Natural killer cell (primary cell): ENCODE measurements around the gene RASGRF2. TPM values are rescaled to one million over a fixed set of nuclear protein-coding genes. Genes with fewer than 3 reads are reported as not detected.
A peak's percentile ranks its signal among the peaks of the same experiment; 100 is the strongest.

Experiments
- ATAC-seq, 3 donors: fragments of 150-1000 bp in 2 of 3; fragments of 200-7000 bp in 1 of 3; cut with Tn5 transposase; 1 replicate in 1 of 3; 2 replicates in 2 of 3; pipeline ENCODE4 v1.10.0; 2021; ENCODE audit warnings: mild to moderate bottlenecking in 2 of 3, moderate library complexity in 2 of 3
- DNase-seq, 2 donors: peaks; one replicate each; pipeline versions ENCODE4 v3.0.0 to v3.0.0-alpha.2; 2013 to 2021; ENCODE audit warnings: mixed read lengths in 1 of 2
- H3K27ac ChIP-seq: one replicate; pipeline ENCODE4 v1.5.1; 2013; ENCODE audit warnings: mild to moderate bottlenecking, low read length
- H3K27me3 ChIP-seq: one replicate; pipeline ENCODE4 v1.6.1; 2013; ENCODE audit warnings: low read length; ENCODE audit not compliant: control insufficient read depth, insufficient read depth
- H3K36me3 ChIP-seq: one replicate; pipeline ENCODE4 v1.6.1; 2013; ENCODE audit warnings: low read length; ENCODE audit not compliant: control insufficient read depth, insufficient read depth
- H3K4me1 ChIP-seq: one replicate; pipeline ENCODE4 v1.6.1; 2013; ENCODE audit warnings: low read length; ENCODE audit not compliant: control insufficient read depth, insufficient read depth
- H3K4me3 ChIP-seq: one replicate; pipeline ENCODE4 v1.5.1; 2013; ENCODE audit warnings: low read length
- H3K9me3 ChIP-seq: one replicate; pipeline ENCODE4 v1.6.1; 2013; ENCODE audit warnings: low read length; ENCODE audit not compliant: control insufficient read depth, insufficient read depth
- H3K27ac Mint-ChIP-seq, 2 donors: one replicate each; pipeline ENCODE4 v1.8.0; 2022; ENCODE audit warnings: mild to moderate bottlenecking in 2 of 2, mixed read lengths in 2 of 2, moderate library complexity in 1 of 2
- H3K27me3 Mint-ChIP-seq, 2 donors: one replicate each; pipeline ENCODE4 v1.8.0; 2022; ENCODE audit warnings: low read depth in 2 of 2, mixed read lengths in 2 of 2
- H3K36me3 Mint-ChIP-seq: one replicate; pipeline ENCODE4 v1.8.0; 2022; ENCODE audit warnings: mixed read lengths
- H3K4me1 Mint-ChIP-seq, 2 donors: one replicate each; pipeline ENCODE4 v1.8.0; 2022; ENCODE audit warnings: mixed read lengths in 2 of 2
- H3K4me3 Mint-ChIP-seq: one replicate; pipeline ENCODE4 v1.8.0; 2022; ENCODE audit warnings: mild to moderate bottlenecking, moderate library complexity, mixed read lengths
- H3K9me3 Mint-ChIP-seq, 2 donors: one replicate each; pipeline ENCODE4 v1.8.0; 2022; ENCODE audit warnings: mixed read lengths in 2 of 2
- CTCF ChIP-seq: fragments of 200-600 bp; IDR thresholded peaks from one replicate; pipeline ENCODE4 v1.8.0; 2022; ENCODE audit warnings: antibody characterized with exemption
- WGBS: methylation state at CpG from one replicate; pipeline ENCODE4 v1.1.7; 2013; ENCODE audit warnings: missing lambda C conversion rate; ENCODE audit not compliant: insufficient coverage; 5-methylcytosine and 5-hydroxymethylcytosine counted together
- intact Hi-C: fragments of 100-400 bp; cut with micrococcal nuclease; formaldehyde crosslinking; loops from one replicate; pipeline ENCODE4 v1.14.2; 2022
- total RNA-seq, 4 donors: library from RNA; stranded (reverse); fragments of 120-200 nt in 1 of 4; gene quantifications; one replicate each; pipeline versions ENCODE4 v1.2.3 to v1.2.4, GENCODE V29; 2013 to 2022

The RASGRF2 gene
- total RNA-seq, 3 donors from 2014 or later (not counting 1 experiment from before 2014, with no cell fraction given): 5.6 to 10.1 (median 6.1) TPM

GRCh38 chr5:80958616-80959015 lies 1.5 kb upstream of the RASGRF2 start:
- Histone ChIP-seq H3K4me3 (no peak overlapping the region), H3K9me3 (no peaks in the 10 kb centered on the region), H3K27ac (no peak overlapping the region), H3K36me3 (no peaks in the 10 kb centered on the region), H3K4me1 (peaks cover 21% of the 10 kb centered on the region), H3K27me3 (peaks cover 7% of the 10 kb centered on the region)
- no peaks in the 10 kb centered on the region for H3K36me3 Mint-ChIP-seq
- peaks cover 25 to 32% of the 10 kb centered on the region in 2 donors for H3K4me1 Mint-ChIP-seq
- H3K27me3 Mint-ChIP-seq: peaks cover 21 to 24% of the 10 kb centered on the region in 2 donors
- no peak for ATAC-seq
- WGBS: 100% methylated on average over 1 of the region's 4 CpGs
- no peak overlapping the region for H3K4me3 Mint-ChIP-seq
- intact Hi-C loops: no loop called here
- no peak for DNase-seq
- no peak for TF ChIP-seq CTCF
- H3K27ac Mint-ChIP-seq: no peak overlapping the region
- H3K9me3 Mint-ChIP-seq: no peaks in the 10 kb centered on the region

- DNase-seq (no peak), ATAC-seq (no peak)
- Mint-ChIP-seq H3K27ac (peak overlapping the region in 1 of 2 donors; percentile 9), H3K9me3 (no peaks in the 10 kb centered on the region), H3K4me3 (peak overlapping the region; percentile 74), H3K36me3 (no peaks in the 10 kb centered on the region), H3K4me1 (peaks cover 25 to 32% of the 10 kb centered on the region in 2 donors), H3K27me3 (peaks cover 21 to 24% of the 10 kb centered on the region in 2 donors)
- Histone ChIP-seq H3K27me3 (peaks cover 8% of the 10 kb centered on the region), H3K36me3 (no peaks in the 10 kb centered on the region), H3K27ac (no peak overlapping the region), H3K4me3 (no peak overlapping the region), H3K9me3 (no peaks in the 10 kb centered on the region), H3K4me1 (peaks cover 21% of the 10 kb centered on the region)
- intact Hi-C loops: no loop called here
- 89% methylated on average over 8 of the region's 8 CpGs for WGBS
- TF ChIP-seq CTCF: no peak
These were observed 1.0 kb upstream of the RASGRF2 start for GRCh38 chr5:80959138-80959537.

- H3K27me3 ChIP-seq: peaks cover 9% of the 10 kb centered on the region
- H3K4me1 ChIP-seq: peaks cover 21% of the 10 kb centered on the region
- intact Hi-C loops: loop anchor here (5.0 kb wide), 1 partner anchor 203 kb away; no protein-coding TSS in a partner anchor
- Mint-ChIP-seq H3K9me3 (no peaks in the 10 kb centered on the region), H3K27me3 (peaks cover 24 to 35% of the 10 kb centered on the region in 2 donors), H3K4me3 (peak overlapping the region; percentile 88), H3K36me3 (no peaks in the 10 kb centered on the region), H3K27ac (peak overlapping the region in 1 of 2 donors; percentile 37), H3K4me1 (peaks cover 25 to 35% of the 10 kb centered on the region in 2 donors)
- no peaks in the 10 kb centered on the region for H3K36me3 ChIP-seq
- H3K27ac ChIP-seq: no peak overlapping the region
- H3K9me3 ChIP-seq: no peaks in the 10 kb centered on the region
- H3K4me3 ChIP-seq: peak overlapping the region; percentile 40
- no peak for TF ChIP-seq CTCF
- WGBS: 3% methylated on average over 84 of the region's 84 CpGs
- ATAC-seq (peak; percentile 34 to 62 (median 56)), DNase-seq (peak; percentile 19 to 69)
These were observed 590 bp downstream of the RASGRF2 start for GRCh38 chr5:80960531-80961375.
